Thoracic aorta (tissue), 2 donors: ENCODE data around the gene STK39. TPM values are rescaled to one million over a fixed set of nuclear protein-coding genes. Genes with fewer than 3 reads are reported as not detected.

Experiments
- ATAC-seq: fragments of 150-250 bp; one replicate; pipeline ENCODE4 v1.8.0; 2017; ENCODE audit warnings: low read depth; ENCODE audit not compliant: insufficient number of reproducible peaks, low FRiP score
- DNase-seq: peaks from one replicate; pipeline ENCODE4 v3.0.0-alpha.2; 2020; ENCODE audit warnings: low spot score
- H3K27ac ChIP-seq, 2 donors: fragments of 200-600 bp; sonication (generic); 1 replicate in 1 of 2; 2 replicates in 1 of 2; pipeline ENCODE4 v1.5.1; 2016; ENCODE audit warnings: mild to moderate bottlenecking in 2 of 2, moderate library complexity in 2 of 2
- H3K27me3 ChIP-seq: fragments of 200-600 bp; sonication (generic); replicated peaks from 2 replicates; pipeline ENCODE4 v1.6.0; 2016; ENCODE audit warnings: mild to moderate bottlenecking; ENCODE audit not compliant: insufficient read depth
- H3K36me3 ChIP-seq: fragments of 200-600 bp; sonication (generic); one replicate; pipeline ENCODE4 v1.5.1; 2016
- H3K4me1 ChIP-seq, 2 donors: fragments of 200-600 bp; sonication (generic); 1 replicate in 1 of 2; 2 replicates in 1 of 2; pipeline versions ENCODE4 v1.5.1 to v1.6.0; 2016; ENCODE audit warnings: low read depth in 2 of 2, mild to moderate bottlenecking in 1 of 2; ENCODE audit not compliant: control insufficient read depth in 1 of 2
- H3K4me3 ChIP-seq: fragments of 200-600 bp; sonication (generic); 2 replicates; pipeline ENCODE4 v1.5.1; 2016; ENCODE audit warnings: mild to moderate bottlenecking
- H3K9me3 ChIP-seq: fragments of 200-600 bp; sonication (generic); 2 replicates; pipeline ENCODE4 v1.5.1; 2016
- total RNA-seq, 2 donors: library from RNA; depleted of rRNA; stranded (reverse); fragments of >200 nt; gene quantifications; one replicate each; pipeline versions ENCODE4 v1.1.0 to v1.2.3, GENCODE V29; 2016
- TF ChIP-seq, protein P1 (sequence below): fragments of 200-600 bp; sonication (generic); IDR thresholded peaks from one replicate; pipeline ENCODE4 v1.5.1; 2019; ENCODE audit warnings: antibody characterized with exemption

Gene STK39
- total RNA-seq, 2 donors from 2014 or later, result 11.5 to 18.5 TPM

DNA sequence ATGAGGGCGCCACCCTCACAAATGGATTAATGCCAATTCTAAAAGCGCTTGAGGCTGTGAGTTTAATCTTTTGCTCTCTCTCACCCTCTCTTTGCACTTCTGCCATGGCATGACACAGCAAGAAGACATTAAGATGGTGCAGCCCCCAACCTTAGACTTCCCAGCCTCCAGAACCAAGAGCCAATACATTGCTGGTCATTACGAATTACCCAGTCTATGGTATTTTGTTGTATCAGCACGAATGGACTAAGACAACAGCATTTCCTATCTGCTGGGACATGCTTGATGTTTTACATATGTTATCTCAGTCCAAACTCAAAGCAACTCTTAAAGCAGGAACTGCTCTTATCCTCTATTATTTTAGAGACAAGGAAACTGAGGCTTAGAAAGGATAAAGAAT, 222.9 kb downstream of the STK39 start:
- no peak overlapping the region for H3K4me3 ChIP-seq
- H3K27ac ChIP-seq, result no peak overlapping the region
- H3K36me3 ChIP-seq, result no peaks in the 10 kb centered on the region
- no peak for DNase-seq
- no peak for ATAC-seq
- TF ChIP-seq, protein P1, sequence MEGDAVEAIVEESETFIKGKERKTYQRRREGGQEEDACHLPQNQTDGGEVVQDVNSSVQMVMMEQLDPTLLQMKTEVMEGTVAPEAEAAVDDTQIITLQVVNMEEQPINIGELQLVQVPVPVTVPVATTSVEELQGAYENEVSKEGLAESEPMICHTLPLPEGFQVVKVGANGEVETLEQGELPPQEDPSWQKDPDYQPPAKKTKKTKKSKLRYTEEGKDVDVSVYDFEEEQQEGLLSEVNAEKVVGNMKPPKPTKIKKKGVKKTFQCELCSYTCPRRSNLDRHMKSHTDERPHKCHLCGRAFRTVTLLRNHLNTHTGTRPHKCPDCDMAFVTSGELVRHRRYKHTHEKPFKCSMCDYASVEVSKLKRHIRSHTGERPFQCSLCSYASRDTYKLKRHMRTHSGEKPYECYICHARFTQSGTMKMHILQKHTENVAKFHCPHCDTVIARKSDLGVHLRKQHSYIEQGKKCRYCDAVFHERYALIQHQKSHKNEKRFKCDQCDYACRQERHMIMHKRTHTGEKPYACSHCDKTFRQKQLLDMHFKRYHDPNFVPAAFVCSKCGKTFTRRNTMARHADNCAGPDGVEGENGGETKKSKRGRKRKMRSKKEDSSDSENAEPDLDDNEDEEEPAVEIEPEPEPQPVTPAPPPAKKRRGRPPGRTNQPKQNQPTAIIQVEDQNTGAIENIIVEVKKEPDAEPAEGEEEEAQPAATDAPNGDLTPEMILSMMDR, result no peak
- no peaks in the 10 kb centered on the region for H3K4me1 ChIP-seq
- no peaks in the 10 kb centered on the region for H3K27me3 ChIP-seq
- H3K9me3 ChIP-seq, result no peaks in the 10 kb centered on the region

DNA sequence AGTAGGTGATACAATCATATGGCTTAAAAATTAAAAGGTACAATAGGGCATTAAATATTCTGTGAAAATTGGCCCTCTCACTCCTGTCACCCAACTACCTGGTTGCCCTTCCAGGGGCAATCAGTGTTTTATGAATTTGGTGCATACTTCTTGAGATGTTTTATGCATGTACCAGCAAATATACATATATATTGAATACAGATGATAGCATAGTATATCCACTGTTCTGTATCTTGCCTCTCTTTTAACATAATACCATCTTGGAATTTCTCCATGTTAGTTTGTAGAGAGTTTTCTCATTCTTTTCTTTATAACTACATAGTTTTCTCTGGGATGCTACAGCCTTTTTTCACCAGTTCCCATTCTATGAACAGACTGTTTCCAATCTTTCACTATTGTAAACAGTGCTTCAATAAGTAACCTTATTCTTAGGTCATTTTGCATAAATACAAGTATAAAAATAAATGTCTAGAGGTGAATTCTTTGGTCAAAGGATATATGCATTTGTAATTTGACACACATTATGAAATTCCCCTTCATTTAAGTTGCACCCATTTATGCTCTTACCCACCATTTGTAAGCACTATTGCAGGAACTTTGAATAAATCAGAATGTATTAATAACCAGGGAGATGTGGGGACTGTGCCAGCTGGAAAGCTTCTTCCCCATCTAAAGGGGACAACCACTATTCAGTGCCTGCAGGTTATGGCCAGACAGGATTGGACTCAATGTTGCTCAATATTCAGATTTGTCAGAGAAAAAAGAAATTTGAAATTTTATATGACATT, 225.4 kb downstream of the STK39 start:
- ATAC-seq, result no peak
- TF ChIP-seq, protein P1, result no peak
- H3K27ac ChIP-seq, result no peak overlapping the region

DNA sequence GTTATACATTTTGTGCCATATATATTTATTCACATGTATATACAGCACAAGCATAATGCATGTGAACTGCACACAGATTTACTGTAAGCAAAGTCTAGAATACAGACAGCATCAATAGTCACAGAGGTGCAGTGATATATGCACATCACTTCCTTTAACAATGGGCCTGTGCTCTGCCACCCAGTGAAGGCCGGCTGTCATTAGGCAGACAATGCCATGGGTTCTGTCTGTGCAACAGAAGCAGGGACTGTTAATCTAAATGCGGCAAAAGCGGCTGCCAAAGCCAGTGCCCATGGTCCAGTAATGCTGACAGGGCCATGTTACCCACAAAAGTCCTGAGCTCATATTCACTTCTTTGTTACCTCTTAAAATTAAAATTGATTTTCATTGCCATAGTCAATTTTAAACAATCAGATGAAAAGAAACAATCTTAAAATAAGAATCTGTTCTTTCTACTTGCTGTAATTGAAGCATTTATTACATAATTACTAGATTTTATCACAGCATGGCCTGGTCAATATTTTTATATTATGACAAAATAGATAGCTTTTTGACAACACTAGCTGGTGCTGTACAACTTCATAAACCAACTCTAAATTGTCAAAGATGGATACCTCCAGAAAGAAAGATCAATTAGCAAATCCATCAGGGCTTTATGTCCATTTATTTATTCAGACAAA, 232.0 kb downstream of the STK39 start:
- ATAC-seq, result no peak
- Histone ChIP-seq H3K27ac (no peak overlapping the region), H3K36me3 (no peaks in the 10 kb centered on the region), H3K27me3 (no peaks in the 10 kb centered on the region), H3K9me3 (no peaks in the 10 kb centered on the region), H3K4me1 (no peaks in the 10 kb centered on the region), H3K4me3 (no peak overlapping the region)
- TF ChIP-seq, protein P1, result no peak
- no peak for DNase-seq

More for the DNA sequence above, 225.4 kb downstream of the STK39 start:
- no peaks in the 10 kb centered on the region for H3K9me3 ChIP-seq
- no peak overlapping the region for H3K4me3 ChIP-seq
- H3K36me3 ChIP-seq, result no peaks in the 10 kb centered on the region
- no peaks in the 10 kb centered on the region for H3K4me1 ChIP-seq
- H3K27me3 ChIP-seq, result no peaks in the 10 kb centered on the region
- no peak for DNase-seq

DNA sequence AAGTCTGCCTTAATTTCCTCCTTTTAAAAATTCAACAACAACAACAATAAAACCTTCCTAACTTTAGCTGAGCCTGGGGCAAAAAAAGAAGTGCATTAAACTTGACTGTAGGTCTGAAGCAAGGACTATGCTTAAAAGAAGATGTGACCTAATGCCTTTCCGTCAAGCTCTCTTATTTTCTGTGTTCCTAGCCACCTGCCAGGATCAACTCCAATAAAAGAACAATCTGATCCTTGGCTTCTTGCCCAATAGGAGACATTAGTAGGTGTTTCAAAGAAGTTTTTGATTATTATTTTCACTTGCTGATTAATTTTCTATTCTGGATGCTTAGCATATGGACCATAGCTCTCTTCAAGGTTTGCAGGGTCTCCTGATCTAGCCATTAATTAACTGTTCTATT, 237.5 kb downstream of the STK39 start:
- ATAC-seq (no peak), DNase-seq (no peak)
- no peaks in the 10 kb centered on the region for H3K36me3 ChIP-seq
- TF ChIP-seq, protein P1, result no peak
- no peaks in the 10 kb centered on the region for H3K9me3 ChIP-seq
- H3K27ac ChIP-seq, result no peak overlapping the region
- no peak overlapping the region for H3K4me3 ChIP-seq
- no peaks in the 10 kb centered on the region for H3K4me1 ChIP-seq
- no peaks in the 10 kb centered on the region for H3K27me3 ChIP-seq

DNA sequence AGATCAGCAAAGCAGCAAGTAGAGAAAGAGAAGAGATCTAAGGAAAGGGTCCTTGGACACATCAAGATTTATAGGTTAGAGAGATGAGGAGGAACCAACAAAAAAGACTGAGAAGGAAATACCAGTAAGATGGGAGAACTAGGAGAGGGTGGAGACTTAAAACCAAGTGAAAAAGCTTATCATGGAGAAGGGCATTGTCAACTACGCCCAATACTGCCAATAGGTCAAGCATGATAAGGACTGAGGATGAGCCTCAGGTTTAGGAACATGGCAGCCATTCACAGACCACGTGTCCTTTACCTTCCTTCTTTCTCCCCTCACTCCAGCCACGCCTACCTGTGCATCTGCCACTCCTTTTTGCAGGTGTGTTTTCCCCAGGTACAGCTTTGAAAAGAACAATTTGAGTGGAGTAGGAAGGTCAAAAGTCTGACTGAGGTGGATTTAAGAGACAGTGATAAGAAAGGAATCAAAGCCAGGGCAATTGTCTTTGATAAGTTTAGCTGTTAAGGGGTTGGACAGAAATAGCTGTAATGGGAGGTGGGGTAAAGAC, 238.7 kb downstream of the STK39 start:
- H3K4me3 ChIP-seq, result no peak overlapping the region
- no peak for DNase-seq
- ATAC-seq, result no peak
- H3K4me1 ChIP-seq, result no peaks in the 10 kb centered on the region
- no peaks in the 10 kb centered on the region for H3K27me3 ChIP-seq
- TF ChIP-seq, protein P1, result no peak
- no peaks in the 10 kb centered on the region for H3K9me3 ChIP-seq
- no peaks in the 10 kb centered on the region for H3K36me3 ChIP-seq
- H3K27ac ChIP-seq, result no peak overlapping the region
